ENCODE data around the gene DUOX1.

The DUOX1 gene

GRCh38 chr15:45091161-45091560 lies 38.6 kb upstream of the DUOX1 start:
- no peaks in the 10 kb centered on the region for H3K4me1 ChIP-seq (ENCODE audit: control insufficient read depth, insufficient read depth, low read depth, low read length)
- no peak overlapping the region for H2AFZ ChIP-seq (ENCODE audit: low read depth, low read length)
- no peak overlapping the region for H2BK5ac ChIP-seq (ENCODE audit: low read depth, low read length, poor library complexity, severe bottlenecking)
- H3K4ac ChIP-seq (ENCODE audit: low read depth in 1 of 2, low read length in 2 of 2), result no peak overlapping the region
- no peaks in the 10 kb centered on the region for H3K9me3 ChIP-seq (ENCODE audit: control insufficient read depth, low read length)
- H3K27me3 ChIP-seq (ENCODE audit: control insufficient read depth in 1 of 2, insufficient read depth in 1 of 2, low read length in 2 of 2), result peaks cover 37 to 67% of the 10 kb centered on the region in 2 experiments
- H3K18ac ChIP-seq (ENCODE audit: low read depth in 1 of 2, low read length in 2 of 2), result no peak overlapping the region
- H3K4me3 ChIP-seq (ENCODE audit: insufficient read depth in 1 of 2, low read depth in 1 of 2, low read length in 2 of 2), result no peak overlapping the region
- H2BK12ac ChIP-seq (ENCODE audit: low read length in 2 of 2), result no peak overlapping the region
- no peak overlapping the region for H2BK15ac ChIP-seq (ENCODE audit: low read depth, poor library complexity, severe bottlenecking)
- no peak overlapping the region for H3K14ac ChIP-seq (ENCODE audit: low read length in 2 of 2)
- peak; percentile 63 for DNase-seq
- H3K27ac ChIP-seq (ENCODE audit: low read length, poor library complexity, severe bottlenecking), result no peak overlapping the region
- H3K23ac ChIP-seq (ENCODE audit: low read length in 2 of 2), result no peak overlapping the region
- no peak overlapping the region for H2AK5ac ChIP-seq (ENCODE audit: low read length, severe bottlenecking)
- no peak overlapping the region for H2BK120ac ChIP-seq (ENCODE audit: low read depth, low read length)
- no peaks in the 10 kb centered on the region for H3K79me1 ChIP-seq (replicated peaks; ENCODE audit: low read length, poor library complexity, severe bottlenecking)
- no peak overlapping the region for H3K9ac ChIP-seq (ENCODE audit: low read length)
- H4K8ac ChIP-seq (ENCODE audit: low read length), result no peak overlapping the region
- WGBS, result 47% methylated on average over 7 of the region's 7 CpGs
- H3K4me2 ChIP-seq (ENCODE audit: low read length, poor library complexity, severe bottlenecking), result no peak overlapping the region
- no peaks in the 10 kb centered on the region for H3K36me3 ChIP-seq (ENCODE audit: control insufficient read depth in 1 of 2, insufficient read depth in 2 of 2, low read depth in 1 of 2, low read length in 2 of 2)
- H4K91ac ChIP-seq (ENCODE audit: low read length), result no peak overlapping the region

- H3K9me3 ChIP-seq (ENCODE audit: control insufficient read depth, low read length), result no peaks in the 10 kb centered on the region
- no peak overlapping the region for H2BK12ac ChIP-seq (ENCODE audit: low read length in 2 of 2)
- 92% methylated on average over 2 of the region's 2 CpGs for WGBS
- no peak overlapping the region for H4K91ac ChIP-seq (ENCODE audit: low read length)
- no peak overlapping the region for H3K4me3 ChIP-seq (ENCODE audit: insufficient read depth in 1 of 2, low read depth in 1 of 2, low read length in 2 of 2)
- H4K8ac ChIP-seq (ENCODE audit: low read length), result no peak overlapping the region
- H3K36me3 ChIP-seq (ENCODE audit: control insufficient read depth in 1 of 2, insufficient read depth in 2 of 2, low read depth in 1 of 2, low read length in 2 of 2), result no peaks in the 10 kb centered on the region
- no peak overlapping the region for H2AK5ac ChIP-seq (ENCODE audit: low read length, severe bottlenecking)
- H3K4me1 ChIP-seq (ENCODE audit: control insufficient read depth, insufficient read depth, low read depth, low read length), result no peaks in the 10 kb centered on the region
- H3K27me3 ChIP-seq (ENCODE audit: control insufficient read depth in 1 of 2, insufficient read depth in 1 of 2, low read length in 2 of 2), result peaks cover 41 to 67% of the 10 kb centered on the region in 2 experiments
- H3K23ac ChIP-seq (ENCODE audit: low read length in 2 of 2), result no peak overlapping the region
- H3K14ac ChIP-seq (ENCODE audit: low read length in 2 of 2), result no peak overlapping the region
- H3K4ac ChIP-seq (ENCODE audit: low read depth in 1 of 2, low read length in 2 of 2), result no peak overlapping the region
- no peak overlapping the region for H3K27ac ChIP-seq (ENCODE audit: low read length, poor library complexity, severe bottlenecking)
- DNase-seq, result no peak
- no peaks in the 10 kb centered on the region for H3K79me1 ChIP-seq (replicated peaks; ENCODE audit: low read length, poor library complexity, severe bottlenecking)
- no peak overlapping the region for H3K9ac ChIP-seq (ENCODE audit: low read length)
- H2BK5ac ChIP-seq (ENCODE audit: low read depth, low read length, poor library complexity, severe bottlenecking), result no peak overlapping the region
- no peak overlapping the region for H3K18ac ChIP-seq (ENCODE audit: low read depth in 1 of 2, low read length in 2 of 2)
- H3K4me2 ChIP-seq (ENCODE audit: low read length, poor library complexity, severe bottlenecking), result no peak overlapping the region
- H2AFZ ChIP-seq (ENCODE audit: low read depth, low read length), result no peak overlapping the region
- no peak overlapping the region for H2BK120ac ChIP-seq (ENCODE audit: low read depth, low read length)
- no peak overlapping the region for H2BK15ac ChIP-seq (ENCODE audit: low read depth, poor library complexity, severe bottlenecking)
These were observed 38.2 kb upstream of the DUOX1 start for GRCh38 chr15:45091576-45091975.

- no peak overlapping the region for H4K91ac ChIP-seq (ENCODE audit: low read length)
- no peaks in the 10 kb centered on the region for H3K4me1 ChIP-seq (ENCODE audit: control insufficient read depth, insufficient read depth, low read depth, low read length)
- no peaks in the 10 kb centered on the region for H3K36me3 ChIP-seq (ENCODE audit: control insufficient read depth in 1 of 2, insufficient read depth in 2 of 2, low read depth in 1 of 2, low read length in 2 of 2)
- H2BK12ac ChIP-seq (ENCODE audit: low read length in 2 of 2), result no peak overlapping the region
- H3K9me3 ChIP-seq (ENCODE audit: control insufficient read depth, low read length), result no peaks in the 10 kb centered on the region
- no peak overlapping the region for H3K23ac ChIP-seq (ENCODE audit: low read length in 2 of 2)
- no peak overlapping the region for H3K4me2 ChIP-seq (ENCODE audit: low read length, poor library complexity, severe bottlenecking)
- WGBS, result 89% methylated on average over 4 of the region's 4 CpGs
- no peak overlapping the region for H3K18ac ChIP-seq (ENCODE audit: low read depth in 1 of 2, low read length in 2 of 2)
- H2AK5ac ChIP-seq (ENCODE audit: low read length, severe bottlenecking), result no peak overlapping the region
- no peak overlapping the region for H2BK120ac ChIP-seq (ENCODE audit: low read depth, low read length)
- H3K79me1 ChIP-seq (replicated peaks; ENCODE audit: low read length, poor library complexity, severe bottlenecking), result no peaks in the 10 kb centered on the region
- no peak overlapping the region for H3K27ac ChIP-seq (ENCODE audit: low read length, poor library complexity, severe bottlenecking)
- no peak for DNase-seq
- peaks cover 39 to 75% of the 10 kb centered on the region in 2 experiments for H3K27me3 ChIP-seq (ENCODE audit: control insufficient read depth in 1 of 2, insufficient read depth in 1 of 2, low read length in 2 of 2)
- no peak overlapping the region for H2BK5ac ChIP-seq (ENCODE audit: low read depth, low read length, poor library complexity, severe bottlenecking)
- no peak overlapping the region for H3K9ac ChIP-seq (ENCODE audit: low read length)
- H2AFZ ChIP-seq (ENCODE audit: low read depth, low read length), result no peak overlapping the region
- H3K14ac ChIP-seq (ENCODE audit: low read length in 2 of 2), result no peak overlapping the region
- no peak overlapping the region for H3K4me3 ChIP-seq (ENCODE audit: insufficient read depth in 1 of 2, low read depth in 1 of 2, low read length in 2 of 2)
- H4K8ac ChIP-seq (ENCODE audit: low read length), result no peak overlapping the region
- no peak overlapping the region for H2BK15ac ChIP-seq (ENCODE audit: low read depth, poor library complexity, severe bottlenecking)
- no peak overlapping the region for H3K4ac ChIP-seq (ENCODE audit: low read depth in 1 of 2, low read length in 2 of 2)
These were observed 36.8 kb upstream of the DUOX1 start for GRCh38 chr15:45093013-45093412.

- no peaks in the 10 kb centered on the region for H3K4me1 ChIP-seq (ENCODE audit: control insufficient read depth, insufficient read depth, low read depth, low read length)
- 67% methylated on average over 6 of the region's 11 CpGs for WGBS
These were observed 36.0 kb upstream of the DUOX1 start for GRCh38 chr15:45093622-45094357.

More at GRCh38 chr15:45093622-45094357, 36.0 kb upstream of the DUOX1 start:
- peaks cover 43 to 76% of the 10 kb centered on the region in 2 experiments for H3K27me3 ChIP-seq (ENCODE audit: control insufficient read depth in 1 of 2, insufficient read depth in 1 of 2, low read length in 2 of 2)
- no peak overlapping the region for H4K8ac ChIP-seq (ENCODE audit: low read length)
- H4K91ac ChIP-seq (ENCODE audit: low read length), result no peak overlapping the region
- no peak overlapping the region for H3K18ac ChIP-seq (ENCODE audit: low read depth in 1 of 2, low read length in 2 of 2)
- no peaks in the 10 kb centered on the region for H3K36me3 ChIP-seq (ENCODE audit: control insufficient read depth in 1 of 2, insufficient read depth in 2 of 2, low read depth in 1 of 2, low read length in 2 of 2)
- H3K9ac ChIP-seq (ENCODE audit: low read length), result no peak overlapping the region
- H2BK15ac ChIP-seq (ENCODE audit: low read depth, poor library complexity, severe bottlenecking), result peak overlapping the region; percentile 2
- no peak overlapping the region for H3K27ac ChIP-seq (ENCODE audit: low read length, poor library complexity, severe bottlenecking)
- H2BK5ac ChIP-seq (ENCODE audit: low read depth, low read length, poor library complexity, severe bottlenecking), result no peak overlapping the region
- H2AK5ac ChIP-seq (ENCODE audit: low read length, severe bottlenecking), result no peak overlapping the region
- no peak overlapping the region for H2BK12ac ChIP-seq (ENCODE audit: low read length in 2 of 2)
- no peak overlapping the region for H3K4me2 ChIP-seq (ENCODE audit: low read length, poor library complexity, severe bottlenecking)
- DNase-seq, result no peak
- H3K14ac ChIP-seq (ENCODE audit: low read length in 2 of 2), result no peak overlapping the region
- H3K4me3 ChIP-seq (ENCODE audit: insufficient read depth in 1 of 2, low read depth in 1 of 2, low read length in 2 of 2), result no peak overlapping the region
- no peaks in the 10 kb centered on the region for H3K9me3 ChIP-seq (ENCODE audit: control insufficient read depth, low read length)
- H2AFZ ChIP-seq (ENCODE audit: low read depth, low read length), result no peak overlapping the region
- H2BK120ac ChIP-seq (ENCODE audit: low read depth, low read length), result no peak overlapping the region
- H3K79me1 ChIP-seq (replicated peaks; ENCODE audit: low read length, poor library complexity, severe bottlenecking), result no peaks in the 10 kb centered on the region
- no peak overlapping the region for H3K4ac ChIP-seq (ENCODE audit: low read depth in 1 of 2, low read length in 2 of 2)
- H3K23ac ChIP-seq (ENCODE audit: low read length in 2 of 2), result no peak overlapping the region

All from mesenchymal stem cell (in vitro differentiated cells and primary cell).